Small intestine (tissue), 7 donors: ENCODE measurements around the gene RNF126. TPM values are rescaled to one million over a fixed set of nuclear protein-coding genes. Genes with fewer than 3 reads are reported as not detected.

Source experiments
- DNase-seq, 2 donors: peaks; one replicate each; pipeline versions ENCODE4 v3.0.0 to v3.0.0-alpha.2; 2013
- FAIRE-seq: peaks from 2 replicates; lab custom pipeline; 2012; peaks lifted over from hg19 to GRCh38; lab: Jason Lieb, UNC
- H3K27ac ChIP-seq, 3 donors: one replicate each; pipeline ENCODE4 v1.5.1; 2013; ENCODE audit warnings: low read length in 2 of 3, mild to moderate bottlenecking in 2 of 3, control low read depth in 1 of 3, inconsistent platforms in 1 of 3, low read depth in 1 of 3, moderate library complexity in 1 of 3
- H3K27me3 ChIP-seq, 3 donors: one replicate each; pipeline ENCODE4 v1.6.1; 2013; ENCODE audit warnings: low read length in 3 of 3, inconsistent platforms in 1 of 3; ENCODE audit not compliant: control insufficient read depth in 3 of 3, insufficient read depth in 3 of 3
- H3K36me3 ChIP-seq, 3 donors: one replicate each; pipeline ENCODE4 v1.6.1; 2013; ENCODE audit warnings: low read length in 3 of 3, inconsistent platforms in 1 of 3, low read depth in 1 of 3, mild to moderate bottlenecking in 1 of 3, moderate library complexity in 1 of 3; ENCODE audit not compliant: control insufficient read depth in 3 of 3, insufficient read depth in 2 of 3
- H3K4me1 ChIP-seq, 3 donors: one replicate each; pipeline ENCODE4 v1.6.1; 2013; ENCODE audit warnings: low read length in 2 of 3, inconsistent platforms in 1 of 3, low read depth in 1 of 3, mild to moderate bottlenecking in 1 of 3, moderate library complexity in 1 of 3; ENCODE audit not compliant: control insufficient read depth in 3 of 3, insufficient read depth in 2 of 3
- H3K4me3 ChIP-seq, 3 donors: one replicate each; pipeline ENCODE4 v1.5.1; 2013; ENCODE audit warnings: low read length in 3 of 3, control low read depth in 1 of 3, inconsistent platforms in 1 of 3, low read depth in 1 of 3, mild to moderate bottlenecking in 1 of 3, moderate library complexity in 1 of 3
- H3K9me3 ChIP-seq, 2 donors: one replicate each; pipeline ENCODE4 v1.6.1; 2013; ENCODE audit warnings: low read depth in 1 of 2, low read length in 1 of 2; ENCODE audit not compliant: control insufficient read depth in 2 of 2, insufficient read depth in 1 of 2
- WGBS, 3 donors: extraction: QIAGEN DNeasy Blood & Tissue Kit; methylation state at CpG; one replicate each; pipeline ENCODE4 v1.1.7; 2013; 5-methylcytosine and 5-hydroxymethylcytosine counted together
- polyA plus RNA-seq, 4 donors: library from polyadenylated mRNA; stranded (reverse) in 3 of 4; unstranded in 1 of 4; fragments of 200-250 nt in 3 of 4; fragments of 120-200 nt in 1 of 4; gene quantifications; one replicate each; pipeline versions ENCODE4 v1.2.1 to v1.2.3, GENCODE V29; 2013
- donor health status: healthy with polysubstance abuse.
- donor health status: control.
- donor health status: control.
- donor health status: Bipolar disorder and iron deficiency.
- donor health status: healthy.

RNF126 gene
- polyA plus RNA-seq, 4 donors: 39.2 to 60.2 (median 55.4) TPM

DNA sequence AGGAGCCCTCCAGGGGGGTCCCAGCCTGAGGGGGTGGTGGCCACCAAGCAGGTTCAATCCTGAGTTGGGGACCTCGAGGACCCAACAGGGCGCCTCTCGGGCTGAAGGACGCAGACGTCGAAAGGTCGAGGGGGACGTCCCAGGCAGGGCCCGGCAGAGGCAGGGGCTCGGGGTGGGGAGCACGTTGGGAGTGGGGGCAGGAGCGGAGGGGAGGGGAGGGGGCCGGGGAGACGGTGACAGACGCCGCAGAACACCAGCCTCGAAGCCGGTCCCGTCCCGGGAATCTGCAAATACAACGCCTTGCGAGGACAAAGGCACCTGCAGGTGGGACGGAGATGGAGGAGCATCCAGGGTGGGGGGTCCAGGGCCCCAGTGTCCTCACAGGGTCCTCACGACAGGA, 19.3 kb downstream of the RNF126 start:
- H3K36me3 ChIP-seq: peaks cover 6 to 46% (median 20%) of the 10 kb centered on the region in 3 donors
- H3K4me3 ChIP-seq: no peak overlapping the region
- peaks cover 1 to 7% (median 6%) of the 10 kb centered on the region in 3 donors for H3K4me1 ChIP-seq
- 85 to 92% (median 90%) methylated on average over 23 to 24 of the region's 24 CpGs for WGBS, 3 donors
- H3K27me3 ChIP-seq: peaks cover 0 to 6% (median 0%) of the 10 kb centered on the region in 3 donors
- no peak for DNase-seq
- FAIRE-seq: no peak
- no peak overlapping the region for H3K27ac ChIP-seq
- H3K9me3 ChIP-seq: no peaks in the 10 kb centered on the region

DNA sequence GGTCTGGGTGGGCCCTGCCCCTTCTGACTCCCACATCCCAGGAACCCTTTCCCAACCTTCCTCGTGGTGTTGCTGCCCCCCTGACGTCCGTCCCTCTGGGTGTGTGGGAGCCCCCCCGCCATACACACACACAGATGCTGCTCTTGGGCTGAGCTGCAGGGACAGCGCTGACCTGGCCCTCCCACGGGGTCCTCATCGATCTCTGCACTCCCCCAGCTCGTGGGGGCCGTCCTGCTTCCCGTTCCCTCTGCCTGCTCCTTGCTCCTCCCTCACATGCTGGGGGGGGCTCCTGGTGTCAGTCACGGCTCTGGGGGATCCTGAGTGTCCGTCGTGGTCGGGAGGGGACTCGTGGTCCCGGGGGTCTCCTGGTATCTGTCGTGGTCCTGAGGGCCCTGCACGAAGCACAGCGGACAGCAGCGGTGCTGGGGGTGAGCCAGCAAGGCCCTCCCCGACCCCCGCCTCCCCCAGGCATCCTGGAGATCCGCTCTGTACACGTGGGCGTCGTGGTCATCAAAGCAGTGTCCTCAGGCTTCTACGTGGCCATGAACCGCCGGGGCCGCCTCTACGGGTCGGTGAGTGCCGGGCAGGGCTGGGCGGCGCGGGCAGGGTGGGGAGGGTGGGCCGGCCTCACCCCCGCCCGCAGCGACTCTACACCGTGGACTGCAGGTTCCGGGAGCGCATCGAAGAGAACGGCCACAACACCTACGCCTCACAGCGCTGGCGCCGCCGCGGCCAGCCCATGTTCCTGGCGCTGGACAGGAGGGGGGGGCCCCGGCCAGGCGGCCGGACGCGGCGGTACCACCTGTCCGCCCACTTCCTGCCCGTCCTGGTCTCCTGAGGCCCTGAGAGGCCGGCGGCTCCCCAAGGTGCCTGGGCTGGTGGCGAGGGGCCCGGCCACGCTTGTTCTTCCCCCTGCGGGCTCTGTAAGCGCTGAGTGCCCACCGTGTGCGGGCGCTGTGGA, 20.0 kb downstream of the RNF126 start:
- FAIRE-seq: no peak
- 85 to 86% (median 86%) methylated on average over 59 to 70 of the region's 70 CpGs for WGBS, 3 donors
- no peak for DNase-seq

DNA sequence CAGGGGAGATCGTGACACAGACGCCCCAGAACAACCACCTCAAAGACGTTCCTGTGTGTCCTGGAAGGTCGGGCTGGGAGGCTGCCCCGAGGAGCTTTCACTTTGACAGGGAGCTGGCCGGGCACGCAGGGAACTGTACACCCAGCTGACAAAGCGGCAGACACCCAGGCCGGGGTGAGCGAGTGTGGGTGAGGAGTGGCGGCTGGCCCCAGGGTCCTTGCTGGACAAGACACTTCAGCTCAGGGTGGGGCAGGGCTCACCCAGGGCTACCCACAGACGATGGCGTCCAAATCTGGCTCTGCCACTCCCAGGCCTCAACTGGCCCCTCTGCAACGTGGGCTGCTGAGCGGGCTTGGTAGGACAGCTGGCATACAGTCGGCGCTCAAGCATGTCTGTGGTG, 21.3 kb downstream of the RNF126 start:
- H3K4me3 ChIP-seq: peak overlapping the region in 1 of 3 donors; percentile 31
- peaks cover 0 to 12% (median 0%) of the 10 kb centered on the region in 3 donors for H3K27me3 ChIP-seq
- DNase-seq: peak in 1 of 2 donors; percentile 45
- no peak overlapping the region for H3K27ac ChIP-seq
- peaks cover 0 to 27% (median 6%) of the 10 kb centered on the region in 3 donors for H3K36me3 ChIP-seq
- 41 to 82% (median 42%) methylated on average over 17 of the region's 17 CpGs for WGBS, 3 donors
- no peak for FAIRE-seq
- H3K9me3 ChIP-seq: no peaks in the 10 kb centered on the region
- H3K4me1 ChIP-seq: peaks cover 1 to 7% (median 6%) of the 10 kb centered on the region in 3 donors

More for the DNA sequence above, 20.0 kb downstream of the RNF126 start:
- H3K4me3 ChIP-seq: no peak overlapping the region
- H3K4me1 ChIP-seq: peaks cover 1 to 7% (median 6%) of the 10 kb centered on the region in 3 donors
- peaks cover 4 to 40% (median 17%) of the 10 kb centered on the region in 3 donors for H3K36me3 ChIP-seq
- peaks cover 0 to 12% (median 0%) of the 10 kb centered on the region in 3 donors for H3K27me3 ChIP-seq
- no peak overlapping the region for H3K27ac ChIP-seq
- H3K9me3 ChIP-seq: no peaks in the 10 kb centered on the region

DNA sequence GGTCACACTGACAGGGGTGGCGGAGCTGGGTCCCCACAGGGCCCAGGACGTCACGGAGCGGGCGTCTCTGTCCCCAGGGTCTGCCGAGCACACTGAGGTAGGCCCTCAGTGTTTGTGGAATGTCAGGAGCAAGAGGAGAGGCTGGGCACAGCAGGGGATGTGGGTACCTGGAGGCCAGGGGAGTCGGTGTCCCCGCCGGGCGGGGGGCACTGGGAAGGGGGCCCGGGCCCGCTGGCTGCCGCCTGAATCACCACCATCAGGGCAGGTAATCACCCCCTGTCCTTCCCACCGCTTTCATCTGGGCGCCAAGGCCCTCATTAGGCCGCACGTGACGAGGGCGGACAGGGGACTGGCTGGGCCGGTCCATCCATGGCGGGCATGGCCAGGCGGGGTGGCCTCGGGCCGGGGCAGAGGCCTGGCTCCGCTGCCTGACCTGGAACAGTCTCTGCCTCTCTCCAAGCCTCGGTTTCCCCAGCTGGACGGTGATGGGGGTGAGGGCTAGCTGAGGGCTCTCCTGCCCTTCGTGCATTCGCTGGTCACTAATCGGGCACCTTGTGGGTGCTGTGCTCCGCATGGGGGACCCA, 22.3 kb downstream of the RNF126 start:
- DNase-seq: no peak
- H3K27me3 ChIP-seq: peaks cover 0 to 12% (median 0%) of the 10 kb centered on the region in 3 donors
- H3K36me3 ChIP-seq: peaks cover 0 to 18% (median 0%) of the 10 kb centered on the region in 3 donors
- no peak overlapping the region for H3K27ac ChIP-seq
- no peak for FAIRE-seq
- WGBS, 3 donors: 80 to 92% (median 87%) methylated on average over 26 to 31 of the region's 31 CpGs
- H3K9me3 ChIP-seq: no peaks in the 10 kb centered on the region
- H3K4me3 ChIP-seq: no peak overlapping the region
- H3K4me1 ChIP-seq: peaks cover 1 to 7% (median 6%) of the 10 kb centered on the region in 3 donors

DNA sequence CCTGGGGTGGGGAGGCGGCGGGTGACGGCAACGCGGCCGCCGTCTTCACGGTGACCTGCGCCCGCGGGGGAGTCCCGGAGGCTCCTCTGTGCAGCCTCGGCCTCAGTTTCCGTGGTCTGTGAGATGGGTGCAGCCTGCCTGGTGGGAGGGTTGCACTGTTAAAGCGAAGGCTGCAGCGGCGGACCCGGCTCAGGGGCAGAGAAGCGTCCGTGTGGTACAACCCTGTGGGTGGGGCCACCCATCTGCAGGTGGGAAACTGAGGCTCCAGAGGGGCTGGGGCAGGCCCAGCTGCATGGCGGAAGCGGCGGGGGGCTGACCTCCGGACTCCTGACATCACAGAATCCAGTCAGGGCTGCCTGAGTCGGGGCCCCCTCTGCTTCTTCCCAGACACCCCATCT, 22.9 kb downstream of the RNF126 start:
- FAIRE-seq (no peak), DNase-seq (no peak)
- peaks cover 0 to 15% (median 0%) of the 10 kb centered on the region in 3 donors for H3K36me3 ChIP-seq
- H3K9me3 ChIP-seq: no peaks in the 10 kb centered on the region
- 23 to 46% (median 26%) methylated on average over 18 to 25 of the region's 25 CpGs for WGBS, 3 donors
- H3K27me3 ChIP-seq: peaks cover 0 to 12% (median 0%) of the 10 kb centered on the region in 3 donors
- no peak overlapping the region for H3K27ac ChIP-seq
- H3K4me1 ChIP-seq: peaks cover 1 to 7% (median 6%) of the 10 kb centered on the region in 3 donors
- H3K4me3 ChIP-seq: peak overlapping the region in 2 of 3 donors; percentile 17 to 52

DNA sequence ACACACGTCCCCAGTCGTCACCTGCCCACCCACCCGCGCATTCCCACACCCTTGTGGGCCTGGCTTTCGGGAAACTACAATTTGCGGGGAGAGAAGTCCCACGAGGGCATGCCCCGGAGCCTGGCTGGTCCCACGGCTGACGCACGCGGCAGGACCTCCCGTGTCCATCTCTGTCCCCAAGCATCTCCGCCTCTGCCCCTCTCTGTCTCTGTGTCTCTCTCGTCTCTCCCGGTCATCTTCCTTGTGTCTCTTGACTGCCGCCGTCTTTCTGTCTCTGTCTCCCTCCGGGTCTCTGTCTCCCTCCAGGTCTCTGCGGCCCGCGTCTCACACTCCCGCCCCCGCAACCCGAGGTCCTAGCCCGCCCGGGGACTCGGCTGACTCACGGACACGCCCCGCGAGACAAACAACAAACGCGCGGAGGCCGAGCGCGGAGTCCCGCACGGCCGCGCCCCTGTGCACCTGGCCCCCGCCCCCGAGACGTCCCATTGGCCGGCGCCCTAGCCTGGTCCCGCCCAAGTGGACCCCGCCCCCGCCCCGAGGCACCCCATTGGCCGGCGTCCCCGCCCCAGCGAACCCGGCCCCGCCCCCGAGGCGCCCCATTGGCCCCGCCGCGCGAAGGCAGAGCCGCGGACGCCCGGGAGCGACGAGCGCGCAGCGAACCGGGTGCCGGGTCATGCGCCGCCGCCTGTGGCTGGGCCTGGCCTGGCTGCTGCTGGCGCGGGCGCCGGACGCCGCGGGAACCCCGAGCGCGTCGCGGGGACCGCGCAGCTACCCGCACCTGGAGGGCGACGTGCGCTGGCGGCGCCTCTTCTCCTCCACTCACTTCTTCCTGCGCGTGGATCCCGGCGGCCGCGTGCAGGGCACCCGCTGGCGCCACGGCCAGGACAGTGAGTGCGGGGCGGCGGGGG, 23.5 kb downstream of the RNF126 start, which contains the start of gene FGF22:
Gene FGF22, plus strand, starts transcription at position 627 of the 908 bp plus-strand sequence. Its CDS starts 47 bp downstream, at position 674.
- Histone ChIP-seq H3K4me3 (peak within 1 kb of the TSS; percentile 26 to 52 (median 32)), H3K9me3 (no peaks in the 10 kb centered on the region), H3K4me1 (peaks cover 1 to 7% (median 6%) of the 10 kb centered on the region in 3 donors), H3K27me3 (peaks cover 0 to 12% (median 0%) of the 10 kb centered on the region in 3 donors), H3K27ac (no peak within 1 kb of the TSS), H3K36me3 (peaks cover 0 to 10% (median 0%) of the 10 kb centered on the region in 3 donors)
- DNase-seq: peak; percentile 93
- no peak for FAIRE-seq
- 5 to 6% (median 5%) methylated on average over 72 to 109 of the region's 109 CpGs for WGBS, 3 donors

DNA sequence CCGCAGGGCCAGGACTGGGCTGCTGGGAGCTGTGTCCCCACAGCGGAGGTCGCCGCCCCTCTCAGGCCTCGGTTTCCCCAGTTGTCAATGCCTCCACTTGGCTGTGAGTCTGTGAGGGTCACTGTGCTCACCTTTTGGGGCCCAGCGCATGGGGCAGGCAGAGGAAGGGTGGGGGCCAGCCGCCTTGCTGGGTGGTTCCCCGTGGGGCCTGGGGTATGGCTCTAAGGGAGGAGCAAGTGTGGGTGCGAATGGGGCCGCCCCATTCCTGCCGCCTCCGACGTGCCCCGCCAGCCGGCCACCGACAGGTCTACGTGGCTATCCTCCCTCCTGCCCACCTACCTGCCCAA, 24.1 kb downstream of the RNF126 start:
- Histone ChIP-seq H3K36me3 (peaks cover 0 to 7% (median 0%) of the 10 kb centered on the region in 3 donors), H3K4me1 (peaks cover 1 to 12% (median 6%) of the 10 kb centered on the region in 3 donors), H3K9me3 (no peaks in the 10 kb centered on the region), H3K27me3 (peaks cover 0 to 12% (median 0%) of the 10 kb centered on the region in 3 donors), H3K4me3 (peak overlapping the region in 1 of 3 donors; percentile 21), H3K27ac (no peak overlapping the region)
- no peak for FAIRE-seq
- WGBS, 3 donors: 56 to 77% (median 64%) methylated on average over 15 to 17 of the region's 17 CpGs
- DNase-seq: no peak
